Measurements from ENCODE around the gene AVPI1.
"Not testable (repeated sequence)": the region's sequence is repeated elsewhere in the genome, so short reads cannot be mapped to it uniquely, and the experiment has no call there.

GRCh38 chr10:97698072-97698655, 11.1 kb upstream of the AVPI1 start:
- not testable (repeated sequence) for TF ChIP-seq CTCF (IDR thresholded peaks at IDR 0.05); POLR2A (IDR thresholded peaks at IDR 0.05); POLR2AphosphoS5 (IDR thresholded peaks at IDR 0.05; ENCODE audit: insufficient read depth in 1 of 2, low read depth in 1 of 2)
